Stimulated activated memory B cell treated with anti-CD40 and anti-IgM and Interleukin-4, amounts not matched to agents 10 μg/mL and 1 μg/mL and 100 μg/mL, for 72 hours (primary cell): ENCODE results near the gene A3GALT2.

Source experiments
- ATAC-seq: fragments of 150-1000 bp; cut with Tn5 transposase; 2 replicates; pipeline ENCODE4 v1.10.0; 2021
- H3K27ac Mint-ChIP-seq: one replicate; pipeline ENCODE4 v1.8.0; 2022; ENCODE audit warnings: mild to moderate bottlenecking, mixed read lengths
- H3K27me3 Mint-ChIP-seq: one replicate; pipeline ENCODE4 v1.8.0; 2022; ENCODE audit warnings: mixed read lengths
- H3K36me3 Mint-ChIP-seq: one replicate; pipeline ENCODE4 v1.8.0; 2022; ENCODE audit warnings: mixed read lengths
- H3K4me1 Mint-ChIP-seq: one replicate; pipeline ENCODE4 v1.8.0; 2022; ENCODE audit warnings: mixed read lengths
- H3K4me3 Mint-ChIP-seq: one replicate; pipeline ENCODE4 v1.8.0; 2022; ENCODE audit warnings: mild to moderate bottlenecking, moderate library complexity, mixed read lengths
- H3K9me3 Mint-ChIP-seq: one replicate; pipeline ENCODE4 v1.8.0; 2022; ENCODE audit warnings: mixed read lengths

Gene A3GALT2

DNA sequence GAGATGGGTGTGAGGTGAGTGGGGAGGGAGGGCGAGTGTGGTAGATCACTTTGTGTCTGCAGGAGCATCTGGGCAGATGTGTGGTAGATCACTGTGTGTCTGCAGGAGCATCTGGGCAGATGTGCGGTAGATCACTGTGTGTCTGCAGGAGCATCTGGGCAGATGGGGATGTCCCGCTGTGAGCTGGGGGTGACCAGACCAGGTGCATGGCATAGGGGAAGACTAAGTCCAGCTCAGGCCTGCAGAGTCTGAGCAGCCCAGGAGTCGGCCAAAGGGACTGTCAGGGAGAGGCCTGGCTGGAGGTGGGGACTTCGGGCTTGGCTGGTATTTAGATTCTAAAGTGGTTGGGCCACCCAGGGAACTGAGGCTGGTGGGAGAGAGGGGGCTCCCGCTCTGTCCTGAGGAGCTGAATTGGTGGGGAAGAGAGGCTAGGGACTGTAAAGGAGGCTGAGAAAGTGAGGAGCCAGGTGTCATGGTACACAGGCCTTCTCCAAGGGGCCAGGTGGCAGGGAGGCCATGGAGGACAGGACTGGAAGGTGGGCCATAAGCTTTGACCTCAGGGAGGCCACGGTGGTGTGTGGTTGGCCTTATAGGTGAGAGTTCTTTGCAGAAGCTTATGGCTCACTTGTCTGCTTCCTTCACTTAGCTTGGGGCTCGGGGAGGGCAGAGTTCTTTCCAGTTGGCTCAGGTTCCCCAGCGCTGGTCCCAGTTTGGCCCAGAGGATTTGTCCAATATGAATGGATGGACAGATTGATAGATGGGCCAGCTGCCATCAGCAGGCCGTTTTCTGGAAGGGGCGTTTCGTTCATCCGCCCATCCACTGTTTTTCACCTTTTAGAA lies 49.0 kb downstream of the A3GALT2 start:
- peaks cover 46% of the 10 kb centered on the region for H3K4me1 Mint-ChIP-seq
- H3K27ac Mint-ChIP-seq: no peak overlapping the region
- H3K4me3 Mint-ChIP-seq: no peak overlapping the region
- H3K27me3 Mint-ChIP-seq: no peaks in the 10 kb centered on the region
- H3K36me3 Mint-ChIP-seq: peaks cover 21% of the 10 kb centered on the region
- no peaks in the 10 kb centered on the region for H3K9me3 Mint-ChIP-seq
- no peak for ATAC-seq

DNA sequence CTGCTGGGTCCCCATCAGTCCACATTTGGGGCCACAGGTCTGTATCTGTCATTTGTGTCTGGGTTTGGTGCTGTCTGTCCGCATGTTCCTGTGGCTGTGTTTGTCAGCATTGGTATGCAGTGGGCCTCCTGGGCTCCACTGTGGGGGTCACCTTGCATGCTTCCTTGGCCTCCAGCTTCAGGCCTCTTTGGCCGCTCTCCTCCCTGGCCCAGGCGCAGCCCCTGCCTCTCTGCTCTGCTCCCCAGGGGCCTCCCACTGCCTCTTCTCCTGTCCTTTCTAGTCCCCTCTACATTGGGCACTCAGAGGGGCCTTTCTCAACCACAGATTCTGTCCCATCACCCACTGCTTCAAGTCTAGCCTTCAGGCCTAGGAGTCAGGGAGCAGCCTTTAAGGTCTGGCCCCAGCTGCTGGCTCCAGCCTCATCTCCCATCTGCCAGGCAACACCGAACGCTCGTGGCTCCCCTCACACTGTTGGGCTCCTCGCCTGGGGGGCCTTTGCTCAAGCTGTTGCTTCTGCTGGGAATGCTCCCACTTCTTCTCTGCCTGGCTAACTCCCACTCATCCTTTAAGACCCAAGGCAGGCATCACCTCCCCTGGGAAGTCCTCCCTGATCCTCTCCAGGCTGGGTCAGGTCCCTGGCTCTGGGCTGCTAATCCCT lies 50.0 kb downstream of the A3GALT2 start:
- Mint-ChIP-seq H3K27ac (no peak overlapping the region), H3K4me1 (peaks cover 46% of the 10 kb centered on the region), H3K4me3 (no peak overlapping the region), H3K36me3 (peaks cover 16% of the 10 kb centered on the region), H3K27me3 (no peaks in the 10 kb centered on the region), H3K9me3 (no peaks in the 10 kb centered on the region)
- ATAC-seq: no peak

DNA sequence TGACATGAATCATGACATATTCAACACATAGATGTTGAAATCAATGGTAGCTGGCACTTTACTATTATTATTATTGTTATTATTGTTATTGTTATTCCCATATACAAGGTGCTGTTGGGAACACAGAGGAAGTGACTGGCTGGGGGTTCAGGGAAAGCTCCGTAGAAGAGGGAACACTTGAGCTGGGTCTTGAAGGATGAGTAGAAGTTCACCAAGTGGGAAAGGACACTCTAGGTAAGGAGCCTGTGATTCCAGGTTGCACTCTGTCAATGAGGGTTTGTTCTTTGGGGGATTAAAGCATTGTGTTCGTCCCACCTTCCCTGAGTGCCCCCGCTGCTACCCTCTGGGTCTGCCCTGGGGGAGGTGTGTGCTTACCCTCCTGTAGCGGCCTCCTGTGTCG lies 50.5 kb downstream of the A3GALT2 start:
- peaks cover 16% of the 10 kb centered on the region for H3K36me3 Mint-ChIP-seq
- ATAC-seq: no peak
- no peak overlapping the region for H3K4me3 Mint-ChIP-seq
- no peak overlapping the region for H3K27ac Mint-ChIP-seq
- H3K4me1 Mint-ChIP-seq: peaks cover 46% of the 10 kb centered on the region
- H3K27me3 Mint-ChIP-seq: no peaks in the 10 kb centered on the region
- no peaks in the 10 kb centered on the region for H3K9me3 Mint-ChIP-seq

DNA sequence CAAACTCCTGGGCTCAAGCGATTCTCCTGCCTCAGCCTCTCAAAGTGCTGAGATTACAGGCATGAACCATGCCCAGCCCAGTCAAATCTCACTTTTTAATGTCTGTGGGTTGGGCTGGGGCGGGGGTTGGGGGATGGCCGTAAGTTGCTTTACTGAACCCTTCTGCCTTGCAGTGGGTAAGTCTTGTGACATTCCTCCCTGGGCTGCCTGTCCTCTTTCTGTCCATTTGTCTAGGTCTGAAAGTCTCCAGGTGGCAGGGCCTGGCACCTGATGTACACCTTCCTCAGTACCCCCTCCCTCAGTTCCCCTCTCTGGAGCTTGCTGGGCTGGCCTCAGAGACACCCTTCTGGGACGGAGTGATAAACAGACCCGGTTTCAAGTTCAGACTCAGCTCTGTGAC lies 51.3 kb downstream of the A3GALT2 start:
- Mint-ChIP-seq H3K36me3 (peaks cover 16% of the 10 kb centered on the region), H3K4me1 (peaks cover 43% of the 10 kb centered on the region), H3K9me3 (no peaks in the 10 kb centered on the region), H3K4me3 (no peak overlapping the region), H3K27me3 (no peaks in the 10 kb centered on the region), H3K27ac (no peak overlapping the region)
- no peak for ATAC-seq

DNA sequence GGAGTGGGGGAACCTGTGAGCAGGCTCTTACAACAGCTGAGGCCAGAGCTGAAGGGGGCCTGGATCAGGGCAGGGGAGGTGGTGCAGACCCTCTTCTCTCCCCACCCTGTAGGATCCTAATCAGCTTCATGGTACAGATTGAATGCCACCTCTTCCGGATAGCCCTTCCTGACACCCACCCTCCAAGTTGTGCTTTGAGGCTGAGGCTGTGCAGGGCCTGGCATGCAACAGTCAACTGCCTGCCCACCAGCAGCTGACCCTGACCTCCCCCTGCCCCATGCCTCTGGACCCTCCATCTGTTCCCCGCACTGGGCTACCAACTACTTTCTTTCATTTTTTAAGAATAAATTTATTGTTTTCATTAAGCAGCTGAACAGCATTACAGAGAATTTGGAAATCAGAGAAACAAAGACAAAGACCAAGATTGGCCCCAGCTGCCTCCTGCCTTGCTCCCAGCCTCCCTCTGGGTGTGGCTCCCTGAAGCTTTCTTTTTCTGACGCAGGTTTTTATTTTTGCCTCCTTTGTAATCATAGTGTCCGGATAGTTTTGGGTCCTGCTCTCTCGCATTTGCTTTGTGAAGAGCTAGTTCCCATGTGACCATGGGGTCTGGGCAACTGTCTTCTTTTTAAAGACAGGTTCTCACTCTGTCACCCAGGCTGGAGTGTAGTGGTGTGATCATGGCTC lies 51.8 kb downstream of the A3GALT2 start:
- Mint-ChIP-seq H3K36me3 (peaks cover 16% of the 10 kb centered on the region), H3K27me3 (no peaks in the 10 kb centered on the region), H3K9me3 (no peaks in the 10 kb centered on the region), H3K4me3 (no peak overlapping the region), H3K27ac (no peak overlapping the region), H3K4me1 (peaks cover 38% of the 10 kb centered on the region)
- ATAC-seq: no peak

DNA sequence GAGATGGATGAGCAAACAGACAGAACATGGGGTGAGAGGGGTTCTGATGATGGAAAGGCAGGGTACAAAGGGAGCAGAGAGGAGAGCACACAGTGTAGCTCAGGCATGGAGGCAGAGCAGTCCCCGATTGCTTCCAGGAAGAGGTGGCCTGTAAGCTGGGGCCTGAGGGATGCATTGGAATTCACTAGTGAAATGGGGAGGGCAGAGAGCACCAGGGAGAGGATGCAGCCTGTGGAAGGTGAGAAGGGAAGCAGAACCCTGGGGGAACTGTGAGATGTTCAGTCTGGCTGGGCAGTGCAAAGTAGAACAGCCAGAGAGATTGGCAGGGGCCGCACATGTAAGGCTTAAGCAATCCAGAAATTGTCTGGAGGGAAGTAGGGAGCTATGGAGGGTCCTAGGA lies 52.4 kb downstream of the A3GALT2 start:
- Mint-ChIP-seq H3K4me3 (no peak overlapping the region), H3K9me3 (no peaks in the 10 kb centered on the region), H3K36me3 (peaks cover 16% of the 10 kb centered on the region), H3K27ac (no peak overlapping the region), H3K27me3 (no peaks in the 10 kb centered on the region), H3K4me1 (peaks cover 31% of the 10 kb centered on the region)
- no peak for ATAC-seq

DNA sequence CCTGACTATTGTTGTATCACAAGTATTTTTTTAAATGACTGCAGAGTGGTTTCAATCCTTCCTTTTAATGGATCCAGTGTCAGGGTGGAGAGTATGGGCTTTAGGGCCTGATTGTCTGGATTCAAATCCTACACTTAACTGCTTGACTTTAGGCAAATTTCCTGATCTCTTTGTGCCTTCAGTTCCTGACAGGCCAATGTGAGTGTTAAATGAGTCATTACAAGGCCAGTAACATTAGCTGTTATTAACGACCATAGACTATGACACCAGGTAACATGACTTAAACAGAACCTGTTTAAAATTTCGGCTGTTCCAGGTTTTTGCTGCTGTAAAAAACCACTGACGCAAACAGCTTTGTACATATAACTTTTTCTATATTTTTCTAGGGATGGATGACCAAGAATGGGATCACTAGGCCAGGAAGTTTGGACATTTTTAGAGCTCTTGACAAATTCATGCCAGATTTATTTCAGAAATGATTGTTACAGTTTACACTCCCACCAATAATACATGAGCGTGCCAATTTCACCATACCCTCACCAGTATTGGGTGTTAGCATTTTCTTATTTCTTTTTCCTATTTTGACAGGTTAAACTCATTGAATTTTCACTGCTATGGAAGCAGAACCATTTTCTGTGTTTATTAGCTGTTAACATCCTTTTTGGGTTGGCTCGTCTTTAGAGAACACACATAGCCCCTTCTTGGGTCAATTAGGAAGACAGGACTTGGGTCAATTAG lies 53.3 kb downstream of the A3GALT2 start:
- no peaks in the 10 kb centered on the region for H3K9me3 Mint-ChIP-seq
- no peak overlapping the region for H3K27ac Mint-ChIP-seq
- H3K4me3 Mint-ChIP-seq: no peak overlapping the region
- peaks cover 16% of the 10 kb centered on the region for H3K36me3 Mint-ChIP-seq
- no peak for ATAC-seq
- H3K4me1 Mint-ChIP-seq: peaks cover 26% of the 10 kb centered on the region
- no peaks in the 10 kb centered on the region for H3K27me3 Mint-ChIP-seq

DNA sequence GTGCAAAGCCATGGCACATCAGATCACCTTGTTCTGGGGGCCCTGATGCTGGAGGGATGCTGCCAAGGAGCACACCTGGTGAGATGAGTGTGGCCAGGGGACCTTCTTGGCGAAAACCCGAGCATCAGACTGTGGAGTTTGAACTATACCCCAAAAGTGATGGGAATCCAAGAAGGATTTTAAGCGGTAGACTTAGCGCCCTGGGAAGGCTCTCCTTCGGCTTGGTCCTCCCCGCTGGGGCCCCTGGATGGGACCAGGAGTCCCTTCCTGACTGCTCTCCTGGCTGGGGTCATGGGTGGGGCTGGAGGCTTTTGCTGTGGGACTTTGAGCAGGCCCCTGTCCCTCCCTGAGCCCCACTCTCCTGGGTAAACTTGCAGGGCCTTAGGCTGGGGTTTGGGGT lies 54.1 kb downstream of the A3GALT2 start:
- Mint-ChIP-seq H3K36me3 (peaks cover 18% of the 10 kb centered on the region), H3K4me1 (peaks cover 28% of the 10 kb centered on the region)

DNA sequence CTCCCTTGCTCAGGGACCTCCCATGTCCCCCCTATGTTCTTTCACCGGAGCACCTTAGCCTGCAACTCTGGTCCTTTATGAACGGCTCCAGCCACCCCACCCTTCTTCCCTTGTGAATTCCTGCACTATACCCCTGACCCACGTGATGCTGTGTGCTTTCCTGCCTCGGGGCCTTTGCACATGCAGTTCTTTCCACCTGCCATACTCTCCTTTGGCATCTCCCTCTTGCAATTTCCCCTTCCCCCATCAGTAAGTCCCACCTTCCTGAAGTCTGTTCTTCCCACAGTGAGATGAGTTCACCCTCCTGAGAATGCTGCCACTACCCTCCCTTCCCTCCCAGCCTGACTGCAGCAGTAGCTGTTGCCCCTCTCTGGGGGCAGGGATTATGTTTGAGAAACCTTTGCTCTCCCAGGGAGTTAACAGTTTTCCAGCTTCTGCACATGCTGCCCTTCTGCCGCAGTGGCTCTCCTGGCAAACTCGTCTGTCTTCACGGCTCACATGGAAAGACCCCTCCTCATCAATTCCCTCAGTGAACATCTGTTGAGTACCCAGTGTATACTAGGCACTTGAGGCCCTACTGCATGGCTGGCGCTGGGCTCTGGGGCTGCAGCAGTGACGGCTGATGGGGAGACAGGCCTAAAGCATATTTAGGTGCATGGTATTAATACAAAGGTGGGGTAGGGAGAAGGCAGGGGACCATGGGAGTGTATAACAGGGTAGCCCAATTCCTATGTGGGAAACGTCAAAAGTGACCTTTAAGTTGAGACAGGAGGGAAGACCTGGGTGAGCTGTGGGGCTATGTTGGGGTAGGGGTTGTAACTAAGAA lies 54.9 kb downstream of the A3GALT2 start:
- H3K36me3 Mint-ChIP-seq: peaks cover 18% of the 10 kb centered on the region
- peaks cover 25% of the 10 kb centered on the region for H3K4me1 Mint-ChIP-seq
- no peaks in the 10 kb centered on the region for H3K9me3 Mint-ChIP-seq
- no peak for ATAC-seq
- no peaks in the 10 kb centered on the region for H3K27me3 Mint-ChIP-seq
- H3K4me3 Mint-ChIP-seq: no peak overlapping the region
- no peak overlapping the region for H3K27ac Mint-ChIP-seq

More for the DNA sequence above, 54.1 kb downstream of the A3GALT2 start:
- ATAC-seq: no peak
- H3K9me3 Mint-ChIP-seq: no peaks in the 10 kb centered on the region
- no peak overlapping the region for H3K27ac Mint-ChIP-seq
- no peak overlapping the region for H3K4me3 Mint-ChIP-seq
- no peaks in the 10 kb centered on the region for H3K27me3 Mint-ChIP-seq

DNA sequence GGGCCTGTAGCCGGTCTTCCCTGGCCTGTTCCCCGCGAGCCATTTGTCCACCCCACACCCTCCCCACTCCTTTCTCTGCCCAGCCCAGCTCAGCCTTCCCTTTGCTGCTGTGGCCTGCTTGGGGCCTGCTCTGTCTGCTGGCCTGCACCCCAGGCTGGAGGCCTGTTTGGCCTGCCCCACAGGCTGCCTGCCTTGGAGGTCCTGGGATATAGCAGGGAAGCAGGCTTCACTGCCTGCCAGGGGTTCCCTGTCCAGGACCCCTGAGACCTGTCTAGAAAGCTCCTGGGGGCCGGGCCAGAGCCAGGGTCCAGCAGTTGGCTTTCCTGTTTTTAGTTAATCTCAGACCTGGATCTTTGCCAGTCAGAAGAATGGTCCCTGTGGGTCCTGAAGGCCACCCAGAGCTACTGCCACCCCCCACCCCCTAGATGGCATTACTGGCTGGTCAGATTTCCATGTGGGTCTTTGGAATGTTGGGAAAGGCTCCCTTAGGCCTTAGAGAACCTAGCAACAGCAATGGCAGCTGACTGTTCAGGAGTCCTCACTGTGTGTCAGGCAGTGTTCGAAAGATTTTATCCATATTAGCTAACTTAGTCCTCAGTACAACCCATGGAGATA lies 56.9 kb downstream of the A3GALT2 start:
- H3K4me1 Mint-ChIP-seq: peaks cover 40% of the 10 kb centered on the region
- no peaks in the 10 kb centered on the region for H3K27me3 Mint-ChIP-seq
- peaks cover 14% of the 10 kb centered on the region for H3K36me3 Mint-ChIP-seq

DNA sequence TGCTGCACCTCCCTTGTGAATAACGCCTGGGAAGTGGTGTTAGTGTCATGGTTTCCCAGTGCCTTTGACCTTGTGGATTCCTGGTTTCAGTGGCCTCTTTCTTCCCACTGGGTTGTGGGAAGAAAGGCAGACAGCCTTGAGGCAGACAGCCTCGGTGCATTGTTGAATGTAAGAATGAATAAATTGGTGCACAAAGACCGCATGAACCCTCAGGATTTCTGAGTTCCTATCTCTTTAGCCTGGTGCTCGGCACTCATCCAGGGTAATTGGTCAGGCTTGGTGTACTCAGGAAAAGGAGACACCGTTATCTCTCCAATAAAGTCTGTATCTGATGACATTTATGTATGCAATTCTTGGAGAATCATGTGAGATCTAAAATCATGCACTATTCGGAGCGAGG lies 59.6 kb downstream of the A3GALT2 start:
- H3K4me1 Mint-ChIP-seq: peaks cover 52% of the 10 kb centered on the region

More for the DNA sequence above, 56.9 kb downstream of the A3GALT2 start:
- ATAC-seq: no peak
- H3K4me3 Mint-ChIP-seq: no peak overlapping the region
- no peaks in the 10 kb centered on the region for H3K9me3 Mint-ChIP-seq
- H3K27ac Mint-ChIP-seq: no peak overlapping the region

DNA sequence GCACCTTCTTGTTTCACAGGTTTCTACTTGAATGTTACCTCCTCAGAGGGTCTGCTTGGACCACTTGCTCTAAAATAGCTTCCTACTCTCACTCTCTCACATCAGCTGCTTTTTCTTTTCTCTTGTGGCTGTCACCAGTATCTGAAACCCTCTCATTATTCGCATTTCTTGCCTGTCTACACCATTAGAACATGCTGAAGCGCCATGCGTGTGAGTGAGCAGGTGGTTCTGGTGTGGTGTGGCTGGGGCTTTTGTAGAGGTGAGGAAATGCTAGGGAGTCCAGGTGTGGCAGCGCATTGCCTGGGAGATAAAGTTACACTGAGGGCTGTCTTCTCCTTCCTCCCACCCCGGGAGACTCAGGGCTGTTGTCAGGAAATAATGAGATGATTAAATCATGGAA lies 60.5 kb downstream of the A3GALT2 start:
- ATAC-seq: no peak
- Mint-ChIP-seq H3K36me3 (peaks cover 7% of the 10 kb centered on the region), H3K27ac (no peak overlapping the region), H3K4me1 (peaks cover 52% of the 10 kb centered on the region), H3K27me3 (no peaks in the 10 kb centered on the region), H3K9me3 (no peaks in the 10 kb centered on the region), H3K4me3 (no peak overlapping the region)

More for the DNA sequence above, 59.6 kb downstream of the A3GALT2 start:
- no peaks in the 10 kb centered on the region for H3K9me3 Mint-ChIP-seq
- no peaks in the 10 kb centered on the region for H3K27me3 Mint-ChIP-seq
- H3K27ac Mint-ChIP-seq: no peak overlapping the region
- H3K4me3 Mint-ChIP-seq: no peak overlapping the region
- H3K36me3 Mint-ChIP-seq: peaks cover 7% of the 10 kb centered on the region
- no peak for ATAC-seq

DNA sequence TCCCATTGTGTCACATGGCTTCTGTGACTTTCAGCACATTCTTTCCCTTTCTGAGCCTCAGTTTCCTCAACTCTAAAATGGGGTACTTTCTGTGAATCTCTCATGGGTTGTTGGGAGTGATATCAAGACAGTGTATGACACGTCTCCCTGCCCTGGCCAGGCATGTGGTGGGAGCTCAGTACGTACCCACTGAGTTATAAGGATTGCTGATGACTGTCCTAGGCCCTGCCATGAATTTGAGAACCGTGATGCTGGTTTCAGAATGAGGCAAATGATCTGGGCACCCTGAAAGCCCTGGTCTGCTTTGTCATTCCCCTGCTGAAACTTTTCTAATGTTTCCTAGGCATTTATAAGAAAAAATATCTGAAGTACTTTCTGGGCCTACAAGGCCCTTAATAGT lies 61.0 kb downstream of the A3GALT2 start:
- Mint-ChIP-seq H3K4me1 (peaks cover 52% of the 10 kb centered on the region), H3K27ac (no peak overlapping the region), H3K4me3 (no peak overlapping the region), H3K27me3 (no peaks in the 10 kb centered on the region), H3K9me3 (no peaks in the 10 kb centered on the region), H3K36me3 (peaks cover 7% of the 10 kb centered on the region)
- no peak for ATAC-seq

DNA sequence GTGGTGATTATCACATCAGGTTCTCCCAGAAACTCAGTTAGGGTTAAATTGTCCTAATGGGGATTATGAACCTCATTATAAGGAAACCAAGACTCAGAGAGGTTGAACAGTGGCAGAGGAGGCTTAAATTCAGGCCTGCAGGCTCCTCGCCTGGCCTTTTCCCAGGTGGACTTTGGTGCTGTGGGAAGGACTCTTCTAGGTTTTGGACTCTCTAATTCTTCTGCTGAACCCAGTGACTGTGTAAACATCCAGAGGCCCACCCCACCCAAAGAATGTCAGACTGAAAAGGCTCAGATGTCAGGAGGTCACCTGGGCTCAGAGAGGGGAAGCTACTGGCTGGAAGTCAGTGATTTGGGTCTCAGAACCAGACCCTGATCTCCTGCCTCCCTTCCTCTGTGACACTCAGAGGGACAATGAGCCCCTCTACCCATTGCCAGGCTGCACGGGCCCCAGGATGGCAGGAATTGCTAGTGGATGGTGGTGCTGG lies 62.1 kb downstream of the A3GALT2 start:
- Mint-ChIP-seq H3K4me3 (no peak overlapping the region), H3K27ac (peak overlapping the region; percentile 98), H3K36me3 (peaks cover 7% of the 10 kb centered on the region), H3K27me3 (no peaks in the 10 kb centered on the region), H3K9me3 (no peaks in the 10 kb centered on the region), H3K4me1 (peaks cover 52% of the 10 kb centered on the region)
- no peak for ATAC-seq
